Measurements from ENCODE around the gene CD207. TPM values are rescaled to one million over a fixed set of nuclear protein-coding genes. Genes with fewer than 3 reads are reported as not detected.
"Not testable (repeated sequence)": the region's sequence is repeated elsewhere in the genome, so short reads cannot be mapped to it uniquely, and the experiment has no call there.

Gene CD207
- total RNA-seq = under 1 TPM in 2 of 4 donors, not detected in 2; 0.27 to 0.71 TPM
- under 1 TPM in 1 of 3 donors, not detected in 2; 0.06 TPM for polyA plus RNA-seq

- no peaks in the 10 kb centered on the region for H3K27me3 ChIP-seq
- TF ChIP-seq EP300 (IDR thresholded peaks at IDR 0.05) (no peak), POLR2AphosphoS5 (IDR thresholded peaks at IDR 0.05) (no peak), POLR2A (IDR thresholded peaks at IDR 0.05) (no peak)
- TF ChIP-seq, protein P1, sequence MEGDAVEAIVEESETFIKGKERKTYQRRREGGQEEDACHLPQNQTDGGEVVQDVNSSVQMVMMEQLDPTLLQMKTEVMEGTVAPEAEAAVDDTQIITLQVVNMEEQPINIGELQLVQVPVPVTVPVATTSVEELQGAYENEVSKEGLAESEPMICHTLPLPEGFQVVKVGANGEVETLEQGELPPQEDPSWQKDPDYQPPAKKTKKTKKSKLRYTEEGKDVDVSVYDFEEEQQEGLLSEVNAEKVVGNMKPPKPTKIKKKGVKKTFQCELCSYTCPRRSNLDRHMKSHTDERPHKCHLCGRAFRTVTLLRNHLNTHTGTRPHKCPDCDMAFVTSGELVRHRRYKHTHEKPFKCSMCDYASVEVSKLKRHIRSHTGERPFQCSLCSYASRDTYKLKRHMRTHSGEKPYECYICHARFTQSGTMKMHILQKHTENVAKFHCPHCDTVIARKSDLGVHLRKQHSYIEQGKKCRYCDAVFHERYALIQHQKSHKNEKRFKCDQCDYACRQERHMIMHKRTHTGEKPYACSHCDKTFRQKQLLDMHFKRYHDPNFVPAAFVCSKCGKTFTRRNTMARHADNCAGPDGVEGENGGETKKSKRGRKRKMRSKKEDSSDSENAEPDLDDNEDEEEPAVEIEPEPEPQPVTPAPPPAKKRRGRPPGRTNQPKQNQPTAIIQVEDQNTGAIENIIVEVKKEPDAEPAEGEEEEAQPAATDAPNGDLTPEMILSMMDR (IDR thresholded peaks at IDR 0.05) = no peak
- H3K27ac ChIP-seq = no peak within 1 kb of the TSS
- no peaks in the 10 kb centered on the region for H3K36me3 ChIP-seq
- no peak within 1 kb of the TSS for H3K4me3 ChIP-seq
- WGBS, 2 donors = 86 to 87% methylated on average over 4 of the region's 4 CpGs
- no peak for DNase-seq
- intact Hi-C loops (cut with DNase I) = no loop called here
- H3K4me1 ChIP-seq = no peaks in the 10 kb centered on the region
- H3K9me3 ChIP-seq = no peaks in the 10 kb centered on the region
These were observed at the start of gene CD207 for GRCh38 chr2:70835643-70836042. CD207 (minus strand) TSS chr2:70835816; CDS start chr2:70835776, 40 bp downstream.

GRCh38 chr2:70878543-70878942 is 42.9 kb upstream of the CD207 start:
- intact Hi-C loops (cut with DNase I); H3K4me1 ChIP-seq; H3K4me3 ChIP-seq; DNase-seq; H3K36me3 ChIP-seq; H3K9me3 ChIP-seq; H3K27ac ChIP-seq: not testable (repeated sequence)
- H3K27me3 ChIP-seq = peaks cover 0 to 73% (median 22%) of the 10 kb centered on the region in 3 donors
- 51 to 56% methylated on average over 3 of the region's 3 CpGs for WGBS, 2 donors

DNA sequence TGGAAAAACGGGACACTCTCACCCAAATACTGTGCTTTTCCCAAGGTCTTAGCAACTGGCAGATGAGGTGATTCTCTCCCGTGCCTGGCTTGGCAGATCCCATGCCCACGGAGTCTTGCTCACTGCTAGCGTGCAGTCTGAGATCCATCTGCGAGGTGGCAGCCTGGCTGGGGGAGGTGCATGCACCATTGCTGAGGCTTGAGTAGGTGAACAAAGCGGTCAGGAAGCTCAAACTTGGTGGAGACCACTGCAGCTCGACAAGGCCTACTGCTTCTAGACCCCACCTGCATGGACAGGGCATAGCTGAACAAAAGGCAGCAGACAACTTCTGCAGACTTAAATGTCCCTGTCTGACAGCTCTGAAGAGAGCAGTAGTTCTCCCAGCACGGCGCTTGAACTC is 40.5 kb upstream of the CD207 start:
- DNase-seq; H3K36me3 ChIP-seq; H3K9me3 ChIP-seq; H3K4me1 ChIP-seq; H3K27ac ChIP-seq; intact Hi-C loops (cut with DNase I); H3K4me3 ChIP-seq: not testable (repeated sequence)
- 78 to 79% methylated on average over 9 of the region's 9 CpGs for WGBS, 2 donors
- peaks cover 7 to 77% (median 18%) of the 10 kb centered on the region in 3 donors for H3K27me3 ChIP-seq

DNA sequence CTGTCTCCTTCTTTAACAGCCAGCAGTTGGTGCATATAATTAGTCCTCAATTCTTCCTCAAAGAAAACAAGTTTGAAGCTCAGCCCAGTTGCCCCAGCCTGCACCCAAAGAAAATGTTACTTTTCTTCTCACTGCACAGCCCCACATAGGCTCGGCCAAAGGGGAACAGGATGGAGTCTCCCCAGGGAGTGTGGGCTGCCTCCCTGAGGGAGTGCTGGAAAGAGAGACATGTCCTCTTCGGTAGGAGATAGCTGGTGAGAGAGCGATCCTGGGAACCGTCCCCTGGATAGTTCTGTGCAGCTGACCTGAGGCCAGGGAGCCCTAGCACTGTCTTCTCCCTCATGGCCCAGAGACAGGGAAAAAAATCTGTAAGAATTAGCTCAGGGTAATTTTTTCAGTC is 37.9 kb upstream of the CD207 start:
- TF ChIP-seq POLR2AphosphoS5 (IDR thresholded peaks at IDR 0.05) (no peak), POLR2A (IDR thresholded peaks at IDR 0.05) (no peak), EP300 (IDR thresholded peaks at IDR 0.05) (no peak)
- TF ChIP-seq, protein P1 (IDR thresholded peaks at IDR 0.05) = no peak
- no peaks in the 10 kb centered on the region for H3K9me3 ChIP-seq
- H3K36me3 ChIP-seq = no peaks in the 10 kb centered on the region
- no peak overlapping the region for H3K27ac ChIP-seq
- peaks cover 7 to 69% (median 18%) of the 10 kb centered on the region in 3 donors for H3K27me3 ChIP-seq
- peaks cover 0 to 10% (median 8%) of the 10 kb centered on the region in 4 donors for H3K4me1 ChIP-seq
- intact Hi-C loops (cut with DNase I) = no loop called here
- DNase-seq = no peak
- H3K4me3 ChIP-seq = no peak overlapping the region
- 60 to 63% methylated on average over 4 of the region's 4 CpGs for WGBS, 2 donors

DNA sequence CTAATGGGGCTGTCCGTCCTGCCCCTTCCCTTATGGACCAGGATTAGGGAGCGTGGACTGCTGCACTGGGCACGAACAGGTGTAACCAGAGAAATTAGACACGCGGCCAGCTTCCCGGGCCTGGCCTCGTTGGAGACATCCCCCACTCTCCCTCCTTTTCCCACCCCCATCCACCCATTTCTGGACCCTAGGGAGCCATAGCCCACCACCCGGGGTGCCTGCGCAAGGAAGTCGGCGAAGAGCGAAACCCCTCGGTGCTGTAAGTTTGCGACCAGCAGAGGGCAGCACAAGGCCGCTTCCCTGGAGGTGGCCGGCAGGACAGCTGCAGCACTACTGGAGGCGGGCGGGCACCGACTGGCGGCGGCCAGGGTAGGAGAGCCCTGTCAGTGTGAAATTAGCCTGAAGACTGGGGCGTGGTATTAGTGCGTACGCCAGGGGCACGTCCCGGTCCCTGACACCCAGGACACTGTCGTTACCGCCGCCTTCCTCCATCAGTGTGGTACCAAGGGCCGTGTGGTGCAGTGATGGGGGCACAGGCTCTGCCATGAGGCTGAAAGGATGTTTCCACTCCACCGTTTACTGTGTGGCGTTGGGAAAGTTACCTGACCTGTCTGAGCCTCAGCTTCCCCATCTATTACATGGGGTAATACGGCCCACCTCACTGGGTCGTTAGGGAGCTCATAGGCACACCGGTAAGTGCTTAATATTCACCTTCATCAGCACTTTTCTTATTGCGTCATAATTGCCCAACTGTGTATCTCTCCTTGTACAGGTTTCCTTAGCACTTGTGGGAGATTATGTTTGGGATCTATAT is 36.0 kb upstream of the CD207 start:
- DNase-seq = peak; percentile 88
- Histone ChIP-seq H3K9me3 (no peaks in the 10 kb centered on the region), H3K36me3 (no peaks in the 10 kb centered on the region), H3K4me3 (peak overlapping the region in 1 of 4 donors; percentile 26), H3K27me3 (peaks cover 7 to 54% (median 15%) of the 10 kb centered on the region in 3 donors), H3K27ac (no peak overlapping the region), H3K4me1 (peaks cover 0 to 10% (median 8%) of the 10 kb centered on the region in 4 donors)
- intact Hi-C loops (cut with DNase I) = loop anchor here (1.0 to 2.0 kb wide), 2 partner anchors 49 to 76 kb away; no protein-coding TSS in a partner anchor
- TF ChIP-seq POLR2AphosphoS5 (IDR thresholded peaks at IDR 0.05) = no peak
- TF ChIP-seq, protein P1 (IDR thresholded peaks at IDR 0.05) = peak; percentile 70 to 85 (median 81)
- 12 to 16% methylated on average over 36 of the region's 36 CpGs for WGBS, 2 donors

Measured in sigmoid colon (tissue), 7 donors.